ENCODE data around the gene LDAH. TPM values are rescaled to one million over a fixed set of nuclear protein-coding genes. Genes with fewer than 3 reads are reported as not detected.
"Not testable (repeated sequence)": the region's sequence is repeated elsewhere in the genome, so short reads cannot be mapped to it uniquely, and the experiment has no call there.

The LDAH gene
- total and polyA plus RNA-seq, 2 donors (not counting 3 experiments of a cell fraction or from before 2014, with no cell fraction given): 12.3 to 24.0 TPM

- Histone ChIP-seq H3K27ac (ENCODE audit: insufficient read depth, low read depth, low read length) (no peak overlapping the region), H3K9ac (replicated peaks; ENCODE audit: extremely low read depth, insufficient read depth, low read length) (no peak overlapping the region), H3K4me2 (ENCODE audit: insufficient read depth, low read length) (no peak overlapping the region), H3K27me3 (ENCODE audit: control insufficient read depth in 2 of 2, insufficient read depth in 2 of 2, low read length in 2 of 2) (no peaks in the 10 kb centered on the region), H3K4me1 (ENCODE audit: control insufficient read depth, extremely low read depth, insufficient read depth, low read length) (no peaks in the 10 kb centered on the region), H3K36me3 (ENCODE audit: control insufficient read depth in 2 of 2, extremely low read depth in 1 of 2, insufficient read depth in 2 of 2, low read length in 2 of 2) (no peaks in the 10 kb centered on the region), H3K4me3 (replicated peaks in 1 of 3; ENCODE audit: insufficient read depth in 1 of 3, low read depth in 1 of 3, low read length in 3 of 3) (no peak overlapping the region), H3K79me2 (ENCODE audit: control insufficient read depth, insufficient read depth, low read length) (no peaks in the 10 kb centered on the region), H2AFZ (ENCODE audit: low read depth, low read length) (no peak overlapping the region), H3K9me3 (replicated peaks; ENCODE audit: control insufficient read depth, insufficient read depth, low read length) (no peaks in the 10 kb centered on the region), H3K9me1 (replicated peaks; ENCODE audit: control insufficient read depth, extremely low read depth, insufficient read depth, low read length) (no peaks in the 10 kb centered on the region), H4K20me1 (replicated peaks; ENCODE audit: control insufficient read depth, extremely low read depth, insufficient read depth, low read length) (no peaks in the 10 kb centered on the region)
- DNase-seq (ENCODE audit: low read depth, low spot score): no peak
- ChIA-PET CTCF (interaction anchor here (1.1 kb wide), 1 partner anchor 52 kb away, joined by 4 read pairs; no protein-coding TSS in a partner anchor), POLR2A (no interaction called here)
- intact Hi-C loops (cut with micrococcal nuclease): no loop called here
- dilution Hi-C loops (cut with MboI; ENCODE audit: extremely low pct_ligation_motif_present, low sequenced_read_pairs): no loop called here
- BruUV-seq (replicated peaks): no TSS peak
- TF ChIP-seq EZH2 (IDR thresholded peaks at IDR 0.05; ENCODE audit: borderline replicate concordance, low read depth, low read length, severe bottlenecking): no peak
- no peak for TF ChIP-seq JUN (IDR thresholded peaks at IDR 0.05; ENCODE audit: borderline replicate concordance, insufficient read depth, insufficient read length, low read depth)
- no peak for TF ChIP-seq FOS (IDR thresholded peaks at IDR 0.05; ENCODE audit: borderline replicate concordance, insufficient read depth, low read length)
- TF ChIP-seq MYC (IDR thresholded peaks at IDR 0.05; ENCODE audit: low read depth, low read length): no peak
- TF ChIP-seq, protein P1, sequence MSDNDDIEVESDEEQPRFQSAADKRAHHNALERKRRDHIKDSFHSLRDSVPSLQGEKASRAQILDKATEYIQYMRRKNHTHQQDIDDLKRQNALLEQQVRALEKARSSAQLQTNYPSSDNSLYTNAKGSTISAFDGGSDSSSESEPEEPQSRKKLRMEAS (IDR thresholded peaks at IDR 0.05; ENCODE audit: insufficient read depth, insufficient read length): no peak
- TF ChIP-seq POLR2AphosphoS5 (IDR thresholded peaks at IDR 0.05; ENCODE audit: insufficient read depth, low read depth, low read length): no peak
- TF ChIP-seq, protein P2, sequence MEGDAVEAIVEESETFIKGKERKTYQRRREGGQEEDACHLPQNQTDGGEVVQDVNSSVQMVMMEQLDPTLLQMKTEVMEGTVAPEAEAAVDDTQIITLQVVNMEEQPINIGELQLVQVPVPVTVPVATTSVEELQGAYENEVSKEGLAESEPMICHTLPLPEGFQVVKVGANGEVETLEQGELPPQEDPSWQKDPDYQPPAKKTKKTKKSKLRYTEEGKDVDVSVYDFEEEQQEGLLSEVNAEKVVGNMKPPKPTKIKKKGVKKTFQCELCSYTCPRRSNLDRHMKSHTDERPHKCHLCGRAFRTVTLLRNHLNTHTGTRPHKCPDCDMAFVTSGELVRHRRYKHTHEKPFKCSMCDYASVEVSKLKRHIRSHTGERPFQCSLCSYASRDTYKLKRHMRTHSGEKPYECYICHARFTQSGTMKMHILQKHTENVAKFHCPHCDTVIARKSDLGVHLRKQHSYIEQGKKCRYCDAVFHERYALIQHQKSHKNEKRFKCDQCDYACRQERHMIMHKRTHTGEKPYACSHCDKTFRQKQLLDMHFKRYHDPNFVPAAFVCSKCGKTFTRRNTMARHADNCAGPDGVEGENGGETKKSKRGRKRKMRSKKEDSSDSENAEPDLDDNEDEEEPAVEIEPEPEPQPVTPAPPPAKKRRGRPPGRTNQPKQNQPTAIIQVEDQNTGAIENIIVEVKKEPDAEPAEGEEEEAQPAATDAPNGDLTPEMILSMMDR (IDR thresholded peaks at IDR 0.05; ENCODE audit: extremely low read depth in 1 of 2, insufficient read depth in 1 of 2, low read depth in 1 of 2, low read length in 2 of 2): no peak
- no peak for TF ChIP-seq POLR2A (IDR thresholded peaks at IDR 0.05; ENCODE audit: low read depth, low read length)
- no peak for TF ChIP-seq GATA2 (IDR thresholded peaks at IDR 0.05; ENCODE audit: insufficient read depth, insufficient read length, low read depth, low read length)
- no peak for FAIRE-seq
Measured at GRCh38 chr2:20796374-20796791, 26.5 kb downstream of the LDAH start.

DNA sequence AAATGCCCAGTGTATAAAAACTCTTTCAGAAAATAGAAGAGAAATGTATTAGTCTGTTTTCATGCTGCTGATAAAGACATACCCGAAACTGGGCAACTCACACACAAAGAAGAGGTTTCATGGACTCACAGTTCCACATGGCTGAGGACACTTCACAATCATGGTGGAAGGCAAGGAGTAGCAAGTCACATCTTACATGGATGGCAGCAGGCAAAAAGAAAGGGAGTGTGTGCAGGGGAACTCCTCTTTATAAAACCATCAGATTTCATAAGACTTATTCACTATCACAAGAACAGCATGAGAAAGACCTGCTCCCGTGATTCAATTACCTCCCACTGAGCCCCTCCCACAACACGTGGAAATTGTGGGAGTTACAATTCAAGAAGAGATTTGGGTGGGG is 29.0 kb downstream of the LDAH start:
- H3K4me3 ChIP-seq (replicated peaks in 1 of 3; ENCODE audit: insufficient read depth in 1 of 3, low read depth in 1 of 3, low read length in 3 of 3); H3K79me2 ChIP-seq (ENCODE audit: control insufficient read depth, insufficient read depth, low read length); H3K27ac ChIP-seq (ENCODE audit: insufficient read depth, low read depth, low read length); POLR2A ChIA-PET; H4K20me1 ChIP-seq (replicated peaks; ENCODE audit: control insufficient read depth, extremely low read depth, insufficient read depth, low read length); DNase-seq (ENCODE audit: low read depth, low spot score); FAIRE-seq; BruUV-seq (replicated peaks); H3K27me3 ChIP-seq (ENCODE audit: control insufficient read depth in 2 of 2, insufficient read depth in 2 of 2, low read length in 2 of 2); H2AFZ ChIP-seq (ENCODE audit: low read depth, low read length); dilution Hi-C loops (cut with MboI; ENCODE audit: extremely low pct_ligation_motif_present, low sequenced_read_pairs); H3K9me3 ChIP-seq (replicated peaks; ENCODE audit: control insufficient read depth, insufficient read depth, low read length); intact Hi-C loops (cut with micrococcal nuclease); H3K4me2 ChIP-seq (ENCODE audit: insufficient read depth, low read length); H3K9me1 ChIP-seq (replicated peaks; ENCODE audit: control insufficient read depth, extremely low read depth, insufficient read depth, low read length); H3K9ac ChIP-seq (replicated peaks; ENCODE audit: extremely low read depth, insufficient read depth, low read length); H3K4me1 ChIP-seq (ENCODE audit: control insufficient read depth, extremely low read depth, insufficient read depth, low read length); H3K36me3 ChIP-seq (ENCODE audit: control insufficient read depth in 2 of 2, extremely low read depth in 1 of 2, insufficient read depth in 2 of 2, low read length in 2 of 2): not testable (repeated sequence)
- CTCF ChIA-PET: interaction anchor here (4.1 kb wide), 1 partner anchor 12 kb away, joined by 22 read pairs; no protein-coding TSS in a partner anchor

Data from endothelial cell of umbilical vein (primary cell).